RWPE1 (cell line): ENCODE results near the gene LRRTM4.

ENCODE experiments used
- CTCF ChIA-PET: fragments of 350-600 bp; sonication (Branson Sonifier 250); formaldehyde crosslinking; extraction: SDS; loops from one replicate; lab custom pipeline; 2021; lab: Yijun Ruan, JAX
- POLR2A ChIA-PET: fragments of 400-600 bp; formaldehyde crosslinking; extraction: SDS; loops from one replicate; lab custom pipeline; 2020; ENCODE audit warnings: antibody characterized with exemption; ENCODE audit not compliant: low non-redundant PET; lab: Yijun Ruan, JAX
- DNase-seq: peaks from one replicate; pipeline ENCODE4 v3.0.0; 2012; ENCODE audit warnings: low spot score
- H3K27ac ChIP-seq: fragments of 450-650 bp; 2 replicates; pipeline ENCODE4 v1.5.1; 2017
- CTCF ChIP-seq: fragments of 450-650 bp; conservative IDR thresholded peaks from 2 replicates; pipeline ENCODE4 v1.5.1; 2017; ENCODE audit warnings: low read depth, mild to moderate bottlenecking

The LRRTM4 gene

GRCh38 chr2:77087987-77088414 is 434.2 kb downstream of the LRRTM4 start:
- DNase-seq: no peak
- POLR2A ChIA-PET: no interaction called here
- TF ChIP-seq CTCF: no peak
- no peak overlapping the region for H3K27ac ChIP-seq
- CTCF ChIA-PET: interaction anchor here (0.6 kb wide), 1 partner anchor 227 kb away, joined by 3 read pairs; no protein-coding TSS in a partner anchor

GRCh38 chr2:77086478-77086877 is 435.7 kb downstream of the LRRTM4 start:
- TF ChIP-seq CTCF: no peak
- DNase-seq: no peak
- CTCF ChIA-PET: no interaction called here
- POLR2A ChIA-PET: no interaction called here
- H3K27ac ChIP-seq: no peak overlapping the region

- TF ChIP-seq CTCF: no peak
- CTCF ChIA-PET: no interaction called here
- H3K27ac ChIP-seq: no peak overlapping the region
- POLR2A ChIA-PET: no interaction called here
- DNase-seq: no peak
These were observed 436.1 kb downstream of the LRRTM4 start for GRCh38 chr2:77086051-77086450.

- H3K27ac ChIP-seq: no peak overlapping the region
- DNase-seq: no peak
- TF ChIP-seq CTCF: no peak
- ChIA-PET POLR2A (no interaction called here), CTCF (no interaction called here)
These were observed 436.6 kb downstream of the LRRTM4 start for GRCh38 chr2:77085561-77085960.

- ChIA-PET CTCF (no interaction called here), POLR2A (no interaction called here)
- no peak overlapping the region for H3K27ac ChIP-seq
- no peak for DNase-seq
- no peak for TF ChIP-seq CTCF
These were observed 440.6 kb downstream of the LRRTM4 start for GRCh38 chr2:77081597-77081996.

GRCh38 chr2:77064324-77064723 is 457.9 kb downstream of the LRRTM4 start:
- TF ChIP-seq CTCF: no peak
- POLR2A ChIA-PET: no interaction called here
- H3K27ac ChIP-seq: no peak overlapping the region
- no peak for DNase-seq
- CTCF ChIA-PET: no interaction called here

- POLR2A ChIA-PET: no interaction called here
- CTCF ChIA-PET: no interaction called here
- TF ChIP-seq CTCF: no peak
These were observed 467.2 kb downstream of the LRRTM4 start for GRCh38 chr2:77054938-77055337.

More at GRCh38 chr2:77054938-77055337, 467.2 kb downstream of the LRRTM4 start:
- no peak overlapping the region for H3K27ac ChIP-seq
- no peak for DNase-seq
